Measurements from ENCODE around the gene NCOA7.

The NCOA7 gene

DNA sequence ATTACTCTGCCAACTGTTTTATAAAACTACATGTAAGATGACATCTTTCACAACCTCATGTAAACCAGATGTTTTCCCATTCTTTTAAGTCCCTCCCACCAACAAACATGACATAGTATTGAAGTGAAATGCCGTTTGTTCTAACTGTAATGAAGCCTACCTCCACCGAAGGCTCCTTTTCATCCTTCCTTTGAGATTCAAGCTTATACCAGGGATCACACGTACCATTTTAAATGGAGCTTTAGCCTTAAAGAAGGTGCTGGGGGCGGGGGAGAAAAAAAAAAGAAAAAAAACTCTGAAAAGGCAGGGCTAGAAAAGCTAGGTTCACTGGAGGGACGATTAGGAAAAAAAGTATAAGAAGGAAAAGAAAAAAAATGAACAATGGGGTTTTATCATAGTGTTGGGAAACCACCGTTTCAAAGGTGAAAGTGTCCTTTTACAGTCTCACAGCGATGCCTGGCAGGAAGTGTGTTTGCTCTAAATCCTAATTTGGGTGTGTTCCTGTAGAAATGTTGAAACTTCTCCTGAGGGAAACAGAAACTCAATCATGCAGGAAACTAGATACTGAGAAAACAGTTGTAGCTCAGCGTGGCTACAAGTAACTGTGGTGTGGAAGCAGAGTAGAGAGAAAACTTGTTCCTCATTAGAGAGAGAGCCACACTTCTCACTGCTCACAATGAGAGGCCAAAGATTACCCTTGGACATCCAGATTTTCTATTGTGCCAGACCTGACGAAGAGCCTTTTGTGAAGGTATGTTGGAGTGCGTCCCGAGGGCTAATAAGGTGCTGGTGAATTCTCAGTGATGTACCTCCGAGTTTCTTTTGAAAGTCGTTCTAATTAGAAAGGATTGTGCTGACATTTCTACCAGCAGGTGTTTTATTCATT, 128.2 kb downstream of the NCOA7 start:
- TF ChIP-seq, protein P1, sequence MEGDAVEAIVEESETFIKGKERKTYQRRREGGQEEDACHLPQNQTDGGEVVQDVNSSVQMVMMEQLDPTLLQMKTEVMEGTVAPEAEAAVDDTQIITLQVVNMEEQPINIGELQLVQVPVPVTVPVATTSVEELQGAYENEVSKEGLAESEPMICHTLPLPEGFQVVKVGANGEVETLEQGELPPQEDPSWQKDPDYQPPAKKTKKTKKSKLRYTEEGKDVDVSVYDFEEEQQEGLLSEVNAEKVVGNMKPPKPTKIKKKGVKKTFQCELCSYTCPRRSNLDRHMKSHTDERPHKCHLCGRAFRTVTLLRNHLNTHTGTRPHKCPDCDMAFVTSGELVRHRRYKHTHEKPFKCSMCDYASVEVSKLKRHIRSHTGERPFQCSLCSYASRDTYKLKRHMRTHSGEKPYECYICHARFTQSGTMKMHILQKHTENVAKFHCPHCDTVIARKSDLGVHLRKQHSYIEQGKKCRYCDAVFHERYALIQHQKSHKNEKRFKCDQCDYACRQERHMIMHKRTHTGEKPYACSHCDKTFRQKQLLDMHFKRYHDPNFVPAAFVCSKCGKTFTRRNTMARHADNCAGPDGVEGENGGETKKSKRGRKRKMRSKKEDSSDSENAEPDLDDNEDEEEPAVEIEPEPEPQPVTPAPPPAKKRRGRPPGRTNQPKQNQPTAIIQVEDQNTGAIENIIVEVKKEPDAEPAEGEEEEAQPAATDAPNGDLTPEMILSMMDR (IDR thresholded peaks at IDR 0.05; ENCODE audit: insufficient read depth, low read length, poor library complexity, severe bottlenecking) = no peak

DNA sequence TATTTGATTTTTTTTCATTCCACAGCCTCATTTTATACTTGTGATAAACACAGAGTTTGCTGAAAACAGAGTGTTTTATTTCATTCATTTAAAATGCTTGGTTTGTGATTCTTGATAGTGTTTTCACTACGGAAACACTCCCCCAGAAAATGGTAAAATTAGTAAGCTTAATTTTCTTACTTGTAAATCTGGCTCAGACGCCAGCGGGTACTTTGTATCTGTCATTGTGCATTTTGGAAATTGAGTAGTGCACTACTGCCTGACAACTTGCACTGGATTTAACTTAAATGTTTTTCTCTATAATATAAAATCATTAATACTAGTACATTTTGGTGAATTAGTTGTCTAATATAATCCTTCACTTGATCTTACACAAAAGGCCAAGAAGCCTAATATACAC, 128.9 kb downstream of the NCOA7 start:
- peaks cover 3% of the 10 kb centered on the region; the same call in 1 of the 2 replicates for H3K36me3 ChIP-seq (ENCODE audit: control insufficient read depth, insufficient read depth, low read length)
- peak overlapping the region; percentile 63 for H3K4me3 ChIP-seq (replicated peaks; ENCODE audit: low read depth, low read length)
- TF ChIP-seq, protein P1 (IDR thresholded peaks at IDR 0.05; ENCODE audit: insufficient read depth, low read length, poor library complexity, severe bottlenecking) = no peak
- no peaks in the 10 kb centered on the region for H3K27me3 ChIP-seq (replicated peaks; ENCODE audit: control insufficient read depth, insufficient read depth, low read length)
- DNase-seq (ENCODE audit: extremely low read depth, insufficient read length) = no peak

More for the DNA sequence above, 128.2 kb downstream of the NCOA7 start:
- Histone ChIP-seq H3K4me3 (replicated peaks; ENCODE audit: low read depth, low read length) (peak overlapping the region; percentile 63), H3K27me3 (replicated peaks; ENCODE audit: control insufficient read depth, insufficient read depth, low read length) (no peaks in the 10 kb centered on the region), H3K36me3 (ENCODE audit: control insufficient read depth, insufficient read depth, low read length) (peaks cover 3% of the 10 kb centered on the region; the same call in 1 of the 2 replicates)
- peak; percentile 73 for DNase-seq (ENCODE audit: extremely low read depth, insufficient read length)

DNA sequence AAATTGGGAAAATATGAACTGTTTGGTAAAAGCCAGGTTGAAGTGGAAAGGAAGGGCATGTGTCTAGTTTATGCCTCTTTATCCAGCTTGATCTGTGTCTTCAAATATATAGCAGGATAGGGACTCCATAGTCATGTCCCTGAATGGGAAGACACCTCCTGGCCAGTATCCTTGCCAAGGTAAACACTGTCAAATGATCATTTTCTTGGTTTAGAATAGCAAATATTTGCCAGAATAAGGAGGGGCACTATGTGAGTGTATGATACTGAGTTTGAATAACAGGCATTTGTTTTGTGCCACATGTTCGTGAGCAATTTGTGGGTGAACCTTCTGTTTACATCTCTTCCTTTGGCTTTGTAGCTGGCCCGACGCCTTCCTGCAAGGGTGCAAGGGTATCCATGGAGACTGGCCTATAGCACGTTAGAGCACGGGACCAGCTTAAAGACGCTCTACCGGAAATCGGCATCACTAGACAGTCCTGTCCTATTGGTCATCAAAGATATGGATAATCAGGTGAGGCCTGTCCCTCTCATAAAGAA, 131.6 kb downstream of the NCOA7 start:
- Histone ChIP-seq H3K36me3 (ENCODE audit: control insufficient read depth, insufficient read depth, low read length) (peaks cover 6% of the 10 kb centered on the region), H3K4me3 (replicated peaks; ENCODE audit: low read depth, low read length) (no peak overlapping the region), H3K27me3 (replicated peaks; ENCODE audit: control insufficient read depth, insufficient read depth, low read length) (no peaks in the 10 kb centered on the region)
- TF ChIP-seq, protein P1 (IDR thresholded peaks at IDR 0.05; ENCODE audit: insufficient read depth, low read length, poor library complexity, severe bottlenecking) = no peak
- DNase-seq (ENCODE audit: extremely low read depth, insufficient read length) = no peak

DNA sequence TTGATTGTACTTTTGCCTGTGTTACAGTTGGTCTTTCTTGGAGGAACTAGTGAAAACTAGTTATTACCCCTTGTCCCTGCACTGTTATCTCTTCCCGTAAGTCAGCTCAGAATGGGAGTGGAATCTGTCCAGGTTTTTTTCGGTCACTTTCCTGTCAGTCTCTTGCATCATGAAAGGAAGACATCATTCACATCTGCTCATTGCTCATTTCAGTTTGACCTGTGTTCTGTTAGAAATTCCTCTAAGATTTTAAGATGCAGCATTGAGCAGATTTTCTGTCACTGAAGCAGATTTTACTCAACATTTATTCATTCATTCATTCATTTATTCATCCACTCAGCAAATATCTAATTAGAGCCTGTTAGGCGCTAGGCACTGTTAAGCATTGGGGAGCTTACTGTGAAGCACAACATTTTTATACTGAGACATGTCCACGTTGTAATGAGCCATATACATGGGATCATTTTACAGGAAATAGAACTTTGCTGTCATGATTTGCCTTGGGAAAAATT, 132.7 kb downstream of the NCOA7 start:
- TF ChIP-seq, protein P1 (IDR thresholded peaks at IDR 0.05; ENCODE audit: insufficient read depth, low read length, poor library complexity, severe bottlenecking) = no peak
- peaks cover 8% of the 10 kb centered on the region for H3K36me3 ChIP-seq (ENCODE audit: control insufficient read depth, insufficient read depth, low read length)
- H3K27me3 ChIP-seq (replicated peaks; ENCODE audit: control insufficient read depth, insufficient read depth, low read length) = no peaks in the 10 kb centered on the region
- DNase-seq (ENCODE audit: extremely low read depth, insufficient read length) = no peak
- no peak overlapping the region for H3K4me3 ChIP-seq (replicated peaks; ENCODE audit: low read depth, low read length)

DNA sequence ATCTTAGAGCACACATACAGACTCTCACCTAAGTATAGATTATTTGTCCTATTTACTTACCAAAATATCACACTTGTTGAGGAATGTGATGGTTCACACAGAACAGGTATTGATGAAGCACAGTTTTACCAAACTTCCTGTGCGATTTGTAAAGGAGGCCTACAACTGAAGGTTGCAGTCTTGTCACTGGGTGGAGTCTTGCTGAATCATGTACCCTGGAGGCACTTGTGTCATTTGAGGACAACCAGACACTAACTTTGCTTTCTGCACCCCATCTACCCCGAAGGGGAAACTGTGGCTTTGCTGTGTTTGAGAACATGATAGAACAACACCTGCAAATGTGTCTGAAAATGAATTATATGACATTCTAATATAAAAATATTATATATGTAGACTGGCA, 133.4 kb downstream of the NCOA7 start:
- Histone ChIP-seq H3K4me3 (replicated peaks; ENCODE audit: low read depth, low read length) (no peak overlapping the region), H3K27me3 (replicated peaks; ENCODE audit: control insufficient read depth, insufficient read depth, low read length) (no peaks in the 10 kb centered on the region), H3K36me3 (ENCODE audit: control insufficient read depth, insufficient read depth, low read length) (peaks cover 8% of the 10 kb centered on the region)
- TF ChIP-seq, protein P1 (IDR thresholded peaks at IDR 0.05; ENCODE audit: insufficient read depth, low read length, poor library complexity, severe bottlenecking) = no peak
- DNase-seq (ENCODE audit: extremely low read depth, insufficient read length) = no peak
